D721Med (cell line): ENCODE data around the gene ABHD17B.
"Not testable (repeated sequence)": the region's sequence is repeated elsewhere in the genome, so short reads cannot be mapped to it uniquely, and the experiment has no call there.

Experiments used
- DNase-seq: peaks from one replicate; pipeline ENCODE4 v3.0.0; 2011; ENCODE audit warnings: low spot score; ENCODE audit not compliant: insufficient read length
- FAIRE-seq: peaks from 2 replicates; lab custom pipeline; 2011; peaks lifted over from hg19 to GRCh38; lab: Jason Lieb, UNC
- TF ChIP-seq, protein P1 (sequence below): IDR thresholded peaks from 2 replicates; pipeline ENCODE4 v1.5.1; 2012; ENCODE audit warnings: mild to moderate bottlenecking, control low read depth; ENCODE audit not compliant: insufficient read depth; ENCODE audit errors: missing control alignments

ABHD17B gene

DNA sequence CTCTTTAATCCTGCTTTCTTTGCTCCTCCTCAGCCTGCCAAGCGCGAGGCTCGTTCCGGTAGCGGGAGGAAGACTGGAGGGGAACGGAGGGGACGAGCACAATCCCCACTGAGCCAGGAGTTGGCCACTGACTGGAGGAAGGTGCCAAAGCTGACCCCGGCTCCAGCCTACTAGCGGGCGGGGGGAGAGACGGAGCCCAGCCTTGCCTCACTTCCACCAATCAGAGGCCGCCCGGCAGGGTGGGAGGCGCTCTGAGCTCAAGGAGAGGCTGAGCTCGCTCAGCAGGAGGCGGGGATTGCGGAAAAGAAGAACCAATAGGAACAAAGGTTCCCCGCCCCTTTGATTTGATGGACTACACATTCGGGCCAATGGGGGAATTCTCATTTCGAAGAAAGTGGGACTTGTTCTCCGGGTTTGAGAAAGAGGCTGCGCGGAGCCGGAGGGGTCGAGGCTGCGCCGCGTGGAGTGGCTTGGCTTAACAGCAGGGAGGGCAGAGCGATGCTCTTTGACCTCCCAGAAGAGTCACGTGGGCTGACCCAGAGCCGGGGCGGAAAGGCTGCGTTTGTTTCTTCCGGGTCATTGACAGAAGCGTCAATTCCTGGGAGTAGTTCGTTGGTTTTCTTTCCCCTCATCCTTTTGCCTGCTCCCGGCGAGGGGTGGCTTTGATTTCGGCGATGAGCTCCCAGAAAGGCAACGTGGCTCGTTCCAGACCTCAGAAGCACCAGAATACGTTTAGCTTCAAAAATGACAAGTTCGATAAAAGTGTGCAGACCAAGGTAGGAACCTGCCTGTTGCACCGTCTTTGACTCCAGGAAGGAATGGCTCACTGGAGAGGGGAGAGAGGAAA lies at the start of gene ABHD17B, which contains the start of gene C9orf85:
Gene ABHD17B, minus strand, starts transcription at position 133 of the 847 bp plus-strand sequence. CDS start 36,113 bp downstream, outside the sequence.
Gene C9orf85, plus strand, starts transcription at position 579 of the 847 bp plus-strand sequence. Its CDS starts 96 bp downstream, at position 675.
- peak; percentile 41 for FAIRE-seq
- TF ChIP-seq, protein P1, sequence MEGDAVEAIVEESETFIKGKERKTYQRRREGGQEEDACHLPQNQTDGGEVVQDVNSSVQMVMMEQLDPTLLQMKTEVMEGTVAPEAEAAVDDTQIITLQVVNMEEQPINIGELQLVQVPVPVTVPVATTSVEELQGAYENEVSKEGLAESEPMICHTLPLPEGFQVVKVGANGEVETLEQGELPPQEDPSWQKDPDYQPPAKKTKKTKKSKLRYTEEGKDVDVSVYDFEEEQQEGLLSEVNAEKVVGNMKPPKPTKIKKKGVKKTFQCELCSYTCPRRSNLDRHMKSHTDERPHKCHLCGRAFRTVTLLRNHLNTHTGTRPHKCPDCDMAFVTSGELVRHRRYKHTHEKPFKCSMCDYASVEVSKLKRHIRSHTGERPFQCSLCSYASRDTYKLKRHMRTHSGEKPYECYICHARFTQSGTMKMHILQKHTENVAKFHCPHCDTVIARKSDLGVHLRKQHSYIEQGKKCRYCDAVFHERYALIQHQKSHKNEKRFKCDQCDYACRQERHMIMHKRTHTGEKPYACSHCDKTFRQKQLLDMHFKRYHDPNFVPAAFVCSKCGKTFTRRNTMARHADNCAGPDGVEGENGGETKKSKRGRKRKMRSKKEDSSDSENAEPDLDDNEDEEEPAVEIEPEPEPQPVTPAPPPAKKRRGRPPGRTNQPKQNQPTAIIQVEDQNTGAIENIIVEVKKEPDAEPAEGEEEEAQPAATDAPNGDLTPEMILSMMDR, result no peak
- peak; percentile 71 for DNase-seq

DNA sequence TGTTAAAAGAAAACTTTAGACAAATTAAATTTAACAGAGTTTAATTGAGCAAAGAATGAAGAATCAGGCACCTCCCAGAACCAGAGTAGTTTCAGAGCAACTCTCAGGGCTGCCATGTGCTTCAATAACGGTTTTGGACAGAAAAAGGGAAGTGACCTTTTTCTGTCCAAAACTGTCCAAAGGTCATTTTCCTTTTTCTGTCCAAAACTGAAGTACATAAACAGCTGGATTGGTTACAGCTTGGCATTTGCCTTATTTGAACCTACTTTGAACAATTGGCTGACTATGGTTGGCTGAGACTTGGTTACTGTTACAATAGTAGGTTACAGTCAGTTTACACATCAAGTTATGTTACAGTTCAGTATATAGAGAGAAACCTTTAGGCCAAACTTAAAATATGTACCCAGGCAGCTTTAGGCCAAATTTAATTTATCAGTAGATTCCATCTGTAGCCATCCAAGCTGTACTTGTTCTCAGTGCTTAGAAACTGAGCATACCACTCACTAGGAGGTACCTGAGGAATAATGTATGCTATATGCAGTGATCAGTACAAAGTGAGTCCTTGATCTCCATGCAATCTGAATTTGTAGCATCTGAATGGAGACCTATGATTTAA lies 44.4 kb upstream of the ABHD17B start:
- TF ChIP-seq, protein P1, result no peak
- no peak for DNase-seq
- no peak for FAIRE-seq

DNA sequence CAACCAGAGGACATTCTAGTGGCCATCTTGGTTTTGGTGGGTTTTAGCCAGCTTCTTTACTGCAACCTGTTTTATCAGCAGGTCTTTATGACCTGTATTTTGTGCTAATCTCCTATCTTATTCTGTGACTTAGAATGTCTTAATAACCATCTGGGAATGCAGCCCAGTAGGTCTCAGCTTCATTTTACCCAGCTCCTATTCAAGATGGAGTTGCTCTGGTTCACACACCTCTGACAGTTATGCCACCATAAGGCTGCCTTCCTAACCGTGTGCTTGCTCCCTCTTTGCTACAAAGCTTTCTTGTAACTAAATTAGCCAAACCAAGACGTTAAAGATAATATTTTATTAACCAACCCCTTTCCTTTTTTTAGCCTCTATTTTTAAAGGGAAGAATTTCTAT lies 43.7 kb upstream of the ABHD17B start:
- FAIRE-seq, DNase-seq: not testable (repeated sequence)

DNA sequence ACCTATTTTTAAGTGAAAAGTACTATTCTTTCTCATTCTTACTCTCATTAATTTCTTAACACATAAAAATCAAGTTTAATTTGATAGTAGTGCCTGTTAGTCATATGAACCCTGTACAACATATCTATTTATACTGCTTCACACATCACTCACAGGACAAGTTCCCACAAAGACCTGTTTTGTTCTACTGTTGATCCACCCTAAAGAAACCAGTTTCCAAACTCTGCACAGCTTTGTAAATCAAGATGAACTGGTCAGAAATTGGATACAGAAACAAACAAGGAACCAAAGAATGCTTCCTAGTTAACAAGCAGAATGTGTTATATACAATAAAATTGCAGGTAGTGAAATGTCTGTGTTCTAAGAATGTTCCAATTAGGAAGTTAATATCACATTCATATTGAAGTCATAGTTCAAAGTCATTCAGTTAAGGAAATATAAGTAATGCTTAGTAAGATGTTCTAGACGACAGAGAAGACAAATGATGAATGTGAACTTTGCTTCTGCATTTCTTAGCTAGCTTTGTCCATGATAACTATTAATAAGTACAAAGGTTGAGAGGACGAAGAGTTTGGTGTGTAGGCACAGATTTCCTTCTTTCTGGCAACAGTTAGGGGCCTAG lies 33.9 kb upstream of the ABHD17B start:
- FAIRE-seq (peak; percentile 25), DNase-seq (no peak)
- TF ChIP-seq, protein P1, result no peak

DNA sequence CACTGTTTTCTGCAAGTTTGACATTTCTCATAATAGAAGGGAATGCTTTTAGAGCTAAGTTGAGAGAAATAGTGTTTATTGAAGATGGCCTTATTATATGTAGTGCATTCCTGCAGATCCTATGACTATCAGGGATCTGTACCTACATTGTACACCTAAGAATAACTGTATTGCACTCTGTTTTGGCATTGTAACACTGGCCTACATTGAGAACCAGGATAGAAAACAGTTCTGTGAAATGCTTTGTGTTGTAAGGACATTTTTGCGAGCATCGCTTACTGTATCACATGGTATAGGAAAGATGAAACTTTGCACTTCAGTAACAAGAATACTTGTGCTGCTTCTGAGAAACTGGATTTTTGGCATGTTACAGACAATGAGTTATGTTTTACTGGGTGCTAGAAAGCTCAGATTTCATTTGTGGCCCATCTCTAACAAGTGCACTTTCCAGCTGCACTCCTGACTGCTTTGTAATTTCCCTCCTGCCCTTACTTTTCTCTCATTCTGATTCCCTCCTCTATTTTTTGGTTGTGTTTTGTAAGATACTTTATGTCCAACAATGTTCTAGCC lies 31.1 kb upstream of the ABHD17B start:
- TF ChIP-seq, protein P1, result no peak
- no peak for DNase-seq
- FAIRE-seq, result no peak

DNA sequence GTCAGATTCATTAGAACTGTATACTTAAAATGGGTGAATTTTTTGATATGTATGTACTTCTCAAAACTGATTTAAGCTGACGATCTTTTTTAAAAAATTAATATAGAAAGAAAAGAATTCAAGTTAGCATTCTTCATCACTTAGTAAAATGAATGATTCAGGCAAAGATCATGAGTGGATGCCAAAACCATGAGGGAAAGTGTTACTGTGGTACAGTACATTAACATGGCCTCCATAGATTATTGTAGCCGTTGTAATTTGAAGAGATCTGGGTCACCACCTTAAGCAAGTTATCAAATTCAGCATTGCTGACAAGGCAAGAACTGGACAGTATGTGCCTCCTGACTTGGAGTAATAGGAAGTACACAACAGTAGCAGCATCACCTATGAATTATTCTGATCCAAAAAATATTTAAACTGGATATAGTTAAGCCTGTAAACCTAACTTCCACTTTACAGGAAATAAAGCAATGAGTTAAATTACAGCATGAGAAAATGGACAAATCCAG lies 30.1 kb upstream of the ABHD17B start:
- no peak for FAIRE-seq

More for the DNA sequence above, 30.1 kb upstream of the ABHD17B start:
- DNase-seq, result no peak
- TF ChIP-seq, protein P1, result no peak
